GM12878 (cell line): Measurements from ENCODE around the gene BLOC1S2. TPM values are rescaled to one million over a fixed set of nuclear protein-coding genes. Genes with fewer than 3 reads are reported as not detected.

Experiments used
- ASH2L ChIP-seq: fragments of 300-600, 200-600 bp; sonication (generic); IDR thresholded peaks from 2 replicates; pipeline ENCODE4 v1.6.1; 2017; ENCODE audit warnings: low read depth, mild to moderate bottlenecking, borderline replicate concordance
- CBX5 ChIP-seq: sonication (generic); IDR thresholded peaks from 2 replicates; pipeline ENCODE4 v1.6.1; 2016; ENCODE audit warnings: low read depth, moderate library complexity, mild to moderate bottlenecking, inconsistent platforms
- CREB1 ChIP-seq: IDR thresholded peaks from 2 replicates; pipeline ENCODE4 v1.6.1; 2012; ENCODE audit warnings: low read depth, mild to moderate bottlenecking, inconsistent platforms
- EZH2 ChIP-seq: IDR thresholded peaks from 2 replicates; pipeline ENCODE4 v1.6.1; 2012; ENCODE audit warnings: low read depth, mild to moderate bottlenecking, control low read depth, inconsistent platforms, low read length, borderline replicate concordance; ENCODE audit not compliant: control insufficient read depth
- IKZF2 ChIP-seq, 2 experiments: fragments of 450-650 bp; IDR thresholded peaks; 2 replicates each; pipeline ENCODE4 v1.6.1; 2017; ENCODE audit warnings: mild to moderate bottlenecking in 2 of 2, moderate library complexity in 2 of 2
- KAT2A ChIP-seq: conservative IDR thresholded peaks from 2 replicates; pipeline ENCODE4 v1.6.1; 2011; ENCODE audit warnings: low read depth, low read length; ENCODE audit not compliant: control insufficient read depth
- MTA2 ChIP-seq: fragments of 450-650 bp; IDR thresholded peaks from 2 replicates; pipeline ENCODE4 v1.6.1; 2016; ENCODE audit warnings: low read depth, mild to moderate bottlenecking, moderate library complexity
- MYB ChIP-seq: fragments of 150-350 bp; IDR thresholded peaks from 2 replicates; pipeline ENCODE4 v1.6.1; 2014; ENCODE audit warnings: mild to moderate bottlenecking, low read depth, low read length, borderline replicate concordance
- NBN ChIP-seq: fragments of 450-650 bp; IDR thresholded peaks from 2 replicates; pipeline ENCODE4 v1.6.1; 2016
- NFXL1 ChIP-seq: fragments of 450-650 bp; IDR thresholded peaks from 2 replicates; pipeline ENCODE4 v1.6.1; 2017; ENCODE audit warnings: antibody characterized with exemption, mild to moderate bottlenecking, borderline replicate concordance
- NR2C2 ChIP-seq: IDR thresholded peaks from 2 replicates; pipeline ENCODE4 v1.6.1; 2011; ENCODE audit warnings: borderline replicate concordance, low read depth; ENCODE audit not compliant: control insufficient read depth, insufficient read length
- POLR2AphosphoS5 ChIP-seq: IDR thresholded peaks from 2 replicates; pipeline ENCODE4 v1.6.1; 2011; ENCODE audit warnings: mild to moderate bottlenecking, low read length, inconsistent platforms
- RB1 ChIP-seq: fragments of 450-650 bp; formaldehyde crosslinking; IDR thresholded peaks from 2 replicates; pipeline ENCODE4 v1.6.1; 2017; ENCODE audit warnings: mild to moderate bottlenecking, borderline replicate concordance
- RFX5 ChIP-seq: IDR thresholded peaks from 2 replicates; pipeline ENCODE4 v1.6.1; 2011; ENCODE audit warnings: low read depth, low read length, improper control_type of control experiment
- SUZ12 ChIP-seq: fragments of 200-600 bp; sonication (generic); IDR thresholded peaks from one replicate; pipeline ENCODE4 v1.6.1; 2018; ENCODE audit warnings: antibody characterized with exemption, mild to moderate bottlenecking; ENCODE audit not compliant: unreplicated experiment
- TCF7 ChIP-seq: IDR thresholded peaks from 2 replicates; pipeline ENCODE4 v1.6.1; 2014; ENCODE audit warnings: antibody characterized with exemption, borderline replicate concordance
- WRNIP1 ChIP-seq: IDR thresholded peaks from 2 replicates; pipeline ENCODE4 v1.6.1; 2011; ENCODE audit warnings: low read depth, low read length, improper control_type of control experiment, borderline replicate concordance
- YBX1 ChIP-seq: fragments of 450-650 bp; IDR thresholded peaks from 2 replicates; pipeline ENCODE4 v1.6.1; 2016; ENCODE audit warnings: antibody characterized with exemption
- ZZZ3 ChIP-seq: IDR thresholded peaks from 2 replicates; pipeline ENCODE4 v1.6.1; 2011; ENCODE audit warnings: low read depth; ENCODE audit not compliant: control insufficient read depth, insufficient read length
- polyA plus RNA-seq, 11 experiments: library from polyadenylated mRNA; depleted of rRNA in 4 of 11; unstranded in 6 of 11; stranded (reverse) in 5 of 11; fragments of >200 nt; fragmentation: Nextera tagmentation in 4 of 11; fragmentation: Illumina TruSeq in 1 of 11; extraction: Ambion mirVana in 4 of 11; extraction: Trizol in 1 of 11; gene quantifications; 1 replicate in 1 of 11; 2 replicates in 10 of 11; pipeline versions ENCODE4 v1.2.1 to v1.2.3, GENCODE V29; 2011 to 2016; ENCODE audit warnings: inconsistent platforms in 2 of 11, missing spikeins in 2 of 11, low read depth in 1 of 11
- total RNA-seq, 4 experiments: library from RNA; depleted of rRNA in 3 of 4; stranded (reverse); fragments of >200 nt in 3 of 4; fragmentation: Illumina TruSeq in 1 of 4; extraction: Trizol in 1 of 4; gene quantifications; 2 replicates each; pipeline versions ENCODE4 v1.2.1 to v1.2.3, GENCODE V29; 2013 to 2021
- TF ChIP-seq, protein P1 (sequence below): fragments of 450-650 bp; formaldehyde crosslinking; IDR thresholded peaks from 2 replicates; pipeline ENCODE4 v1.4.0; 2020; ENCODE audit warnings: mild to moderate bottlenecking, moderate library complexity
- TF ChIP-seq, protein P2 (sequence below): IDR thresholded peaks from 2 replicates; pipeline ENCODE4 v1.6.1; 2011; ENCODE audit warnings: mild to moderate bottlenecking, low read depth, low read length, moderate library complexity; ENCODE audit not compliant: insufficient replicate concordance
- TF ChIP-seq, protein P3 (sequence below): IDR thresholded peaks from 2 replicates; pipeline ENCODE4 v1.6.1; 2012; ENCODE audit warnings: low read depth, low read length, improper control_type of control experiment

The BLOC1S2 gene
- total and polyA plus RNA-seq, 10 of the 15 experiments (the other 5 are each of a cell fraction or from before 2014, with no cell fraction given): 58.6 to 164 (median 79.5) TPM

DNA sequence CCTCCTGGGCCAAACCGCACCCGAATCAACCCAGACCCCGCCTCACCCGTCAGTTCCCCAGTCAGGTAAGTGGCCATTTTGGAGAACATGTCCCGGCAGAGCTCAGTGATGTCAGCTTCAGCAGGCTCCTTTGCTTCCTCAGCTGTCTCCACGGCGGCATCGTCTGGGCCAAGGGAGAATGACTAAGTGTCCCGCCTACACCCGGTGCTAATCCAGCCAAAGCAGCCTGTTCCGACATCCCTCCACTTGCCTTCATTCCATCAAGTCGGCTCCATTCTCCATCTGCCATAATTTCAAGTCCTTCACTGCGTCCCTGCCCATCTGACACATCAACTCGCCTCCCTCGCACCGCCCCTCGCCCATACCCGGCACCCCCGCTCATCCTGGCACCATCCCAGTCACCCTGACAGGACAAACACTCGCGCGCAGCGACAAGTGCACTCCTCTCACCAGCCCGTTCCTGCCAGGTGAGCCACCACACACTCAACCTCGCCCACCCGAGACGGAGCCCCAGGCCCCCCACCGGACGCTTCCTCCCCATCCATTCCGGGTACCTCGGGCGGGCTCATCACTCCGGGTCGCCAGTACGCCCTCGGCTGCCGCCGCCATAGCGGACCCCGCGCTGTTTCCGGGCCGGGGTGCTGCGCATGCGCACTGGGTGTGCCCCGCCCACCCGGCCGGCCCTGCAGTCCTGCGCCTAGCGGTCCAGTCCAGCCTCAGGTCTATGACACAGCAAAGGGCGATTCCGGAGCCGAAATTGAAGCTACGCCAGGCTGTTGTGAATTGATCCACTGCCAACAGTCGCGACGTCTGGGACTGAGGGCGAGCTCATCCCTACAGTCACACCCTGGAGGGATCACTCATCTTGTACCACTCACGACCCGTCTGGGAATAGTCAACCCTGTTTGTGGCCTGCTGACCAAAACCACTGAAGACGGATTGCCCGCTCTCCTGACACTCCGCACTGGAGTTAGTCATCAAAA, at the start of gene BLOC1S2 (continued):
- TF ChIP-seq, protein P1, sequence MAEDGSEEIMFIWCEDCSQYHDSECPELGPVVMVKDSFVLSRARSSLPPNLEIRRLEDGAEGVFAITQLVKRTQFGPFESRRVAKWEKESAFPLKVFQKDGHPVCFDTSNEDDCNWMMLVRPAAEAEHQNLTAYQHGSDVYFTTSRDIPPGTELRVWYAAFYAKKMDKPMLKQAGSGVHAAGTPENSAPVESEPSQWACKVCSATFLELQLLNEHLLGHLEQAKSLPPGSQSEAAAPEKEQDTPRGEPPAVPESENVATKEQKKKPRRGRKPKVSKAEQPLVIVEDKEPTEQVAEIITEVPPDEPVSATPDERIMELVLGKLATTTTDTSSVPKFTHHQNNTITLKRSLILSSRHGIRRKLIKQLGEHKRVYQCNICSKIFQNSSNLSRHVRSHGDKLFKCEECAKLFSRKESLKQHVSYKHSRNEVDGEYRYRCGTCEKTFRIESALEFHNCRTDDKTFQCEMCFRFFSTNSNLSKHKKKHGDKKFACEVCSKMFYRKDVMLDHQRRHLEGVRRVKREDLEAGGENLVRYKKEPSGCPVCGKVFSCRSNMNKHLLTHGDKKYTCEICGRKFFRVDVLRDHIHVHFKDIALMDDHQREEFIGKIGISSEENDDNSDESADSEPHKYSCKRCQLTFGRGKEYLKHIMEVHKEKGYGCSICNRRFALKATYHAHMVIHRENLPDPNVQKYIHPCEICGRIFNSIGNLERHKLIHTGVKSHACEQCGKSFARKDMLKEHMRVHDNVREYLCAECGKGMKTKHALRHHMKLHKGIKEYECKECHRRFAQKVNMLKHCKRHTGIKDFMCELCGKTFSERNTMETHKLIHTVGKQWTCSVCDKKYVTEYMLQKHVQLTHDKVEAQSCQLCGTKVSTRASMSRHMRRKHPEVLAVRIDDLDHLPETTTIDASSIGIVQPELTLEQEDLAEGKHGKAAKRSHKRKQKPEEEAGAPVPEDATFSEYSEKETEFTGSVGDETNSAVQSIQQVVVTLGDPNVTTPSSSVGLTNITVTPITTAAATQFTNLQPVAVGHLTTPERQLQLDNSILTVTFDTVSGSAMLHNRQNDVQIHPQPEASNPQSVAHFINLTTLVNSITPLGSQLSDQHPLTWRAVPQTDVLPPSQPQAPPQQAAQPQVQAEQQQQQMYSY: no peak
- TF ChIP-seq RFX5 (no peak), ZZZ3 (no peak), CREB1 (no peak), SUZ12 (no peak), WRNIP1 (no peak), ASH2L (no peak), NFXL1 (no peak), RB1 (no peak), EZH2 (no peak), CBX5 (no peak), NBN (peak; percentile 90), IKZF2 (IDR thresholded peaks at IDR 0.05) (peak; percentile 4 to 42; a peak in 1 of 4 replicates), MTA2 (peak; percentile 31; the same call in 1 of the 2 replicates), YBX1 (no peak), TCF7 (no peak), KAT2A (no peak), MYB (no peak), POLR2AphosphoS5 (peak; percentile 87), NR2C2 (no peak)
- TF ChIP-seq, protein P2, sequence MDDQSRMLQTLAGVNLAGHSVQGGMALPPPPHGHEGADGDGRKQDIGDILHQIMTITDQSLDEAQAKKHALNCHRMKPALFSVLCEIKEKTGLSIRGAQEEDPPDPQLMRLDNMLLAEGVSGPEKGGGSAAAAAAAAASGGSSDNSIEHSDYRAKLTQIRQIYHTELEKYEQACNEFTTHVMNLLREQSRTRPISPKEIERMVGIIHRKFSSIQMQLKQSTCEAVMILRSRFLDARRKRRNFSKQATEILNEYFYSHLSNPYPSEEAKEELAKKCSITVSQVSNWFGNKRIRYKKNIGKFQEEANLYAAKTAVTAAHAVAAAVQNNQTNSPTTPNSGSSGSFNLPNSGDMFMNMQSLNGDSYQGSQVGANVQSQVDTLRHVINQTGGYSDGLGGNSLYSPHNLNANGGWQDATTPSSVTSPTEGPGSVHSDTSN: no peak
- TF ChIP-seq, protein P3, sequence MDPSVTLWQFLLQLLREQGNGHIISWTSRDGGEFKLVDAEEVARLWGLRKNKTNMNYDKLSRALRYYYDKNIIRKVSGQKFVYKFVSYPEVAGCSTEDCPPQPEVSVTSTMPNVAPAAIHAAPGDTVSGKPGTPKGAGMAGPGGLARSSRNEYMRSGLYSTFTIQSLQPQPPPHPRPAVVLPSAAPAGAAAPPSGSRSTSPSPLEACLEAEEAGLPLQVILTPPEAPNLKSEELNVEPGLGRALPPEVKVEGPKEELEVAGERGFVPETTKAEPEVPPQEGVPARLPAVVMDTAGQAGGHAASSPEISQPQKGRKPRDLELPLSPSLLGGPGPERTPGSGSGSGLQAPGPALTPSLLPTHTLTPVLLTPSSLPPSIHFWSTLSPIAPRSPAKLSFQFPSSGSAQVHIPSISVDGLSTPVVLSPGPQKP: no peak; the same call in 1 of the 2 replicates
